ENCODE measurements around the gene TOR4A. TPM values are rescaled to one million over a fixed set of nuclear protein-coding genes. Genes with fewer than 3 reads are reported as not detected.

The TOR4A gene
- total and polyA plus RNA-seq, 2 donors (not counting 1 experiment from before 2014, with no cell fraction given) = 8.3 to 15.3 TPM

GRCh38 chr9:137313956-137314560, 36.5 kb downstream of the TOR4A start:
- no peak for DNase-seq
- Histone ChIP-seq H2AFZ (ENCODE audit: insufficient read depth, low read depth, low read length, poor library complexity, severe bottlenecking) (no peak overlapping the region), H4K20me1 (ENCODE audit: control insufficient read depth, insufficient read depth, low read length, poor library complexity, severe bottlenecking) (no peaks in the 10 kb centered on the region), H3K36me3 (replicated peaks in 1 of 2; ENCODE audit: control extremely low read depth in 1 of 2, control insufficient read depth in 1 of 2, extremely low read depth in 1 of 2, insufficient read depth in 2 of 2, low read length in 1 of 2) (no peaks in the 10 kb centered on the region), H3K9ac (ENCODE audit: low read length) (no peak overlapping the region), H3K4me2 (replicated peaks; ENCODE audit: low read depth, low read length, poor library complexity, severe bottlenecking) (no peak overlapping the region), H3K9me3 (ENCODE audit: control extremely low read depth in 1 of 3, control insufficient read depth in 2 of 3, insufficient read depth in 1 of 3, low read length in 2 of 3) (peaks cover 0 to 8% (median 0%) of the 10 kb centered on the region in 3 donors), H3K4me1 (ENCODE audit: control insufficient read depth in 2 of 2, insufficient read depth in 2 of 2, low read length in 2 of 2) (peaks cover 7 to 13% of the 10 kb centered on the region in 2 donors), H3K4me3 (ENCODE audit: control extremely low read depth in 1 of 5, extremely low read depth in 1 of 5, insufficient read depth in 1 of 5, low read depth in 2 of 5, low read length in 4 of 5) (no peak overlapping the region), H3K79me2 (ENCODE audit: control insufficient read depth, insufficient read depth, low read length) (no peaks in the 10 kb centered on the region), H3K27me3 (replicated peaks in 1 of 4; ENCODE audit: control extremely low read depth in 1 of 4, control insufficient read depth in 3 of 4, insufficient read depth in 4 of 4, low read length in 3 of 4) (peaks cover 0 to 11% (median 4%) of the 10 kb centered on the region in 4 experiments), H3K27ac (ENCODE audit: low read length in 2 of 2) (no peak overlapping the region)
- ATAC-seq (ENCODE audit: low read depth) = no peak
- Mint-ChIP-seq H3K27me3 (no peaks in the 10 kb centered on the region), H3K4me1 (no peaks in the 10 kb centered on the region), H3K4me3 (no peak overlapping the region), H3K9me3 (ENCODE audit: insufficient read depth) (no peaks in the 10 kb centered on the region), H3K27ac (no peak overlapping the region)
- TF ChIP-seq EZH2 (IDR thresholded peaks at IDR 0.05; ENCODE audit: borderline replicate concordance, insufficient read depth, low read depth, low read length, poor library complexity, severe bottlenecking) = no peak
- no peak for TF ChIP-seq CTCF (IDR thresholded peaks at IDR 0.05)
- ChIA-PET CTCF (no interaction called here), POLR2A (interaction anchor here (0.6 kb wide), 1 partner anchor 13 kb away, joined by 3 read pairs; no protein-coding TSS in a partner anchor)
- 93% methylated on average over 24 of the region's 24 CpGs for WGBS (ENCODE audit: insufficient coverage)
- intact Hi-C loops (cut with micrococcal nuclease) = no loop called here

Data from B cell (primary cell).